SKM-1 (cell line): Measurements from ENCODE around the gene DDX27.

ENCODE experiments used
- DNase-seq: peaks from one replicate; lab custom pipeline; 2025; ENCODE audit not compliant: unreplicated experiment; lab: John Stamatoyannopoulos, UW

DDX27 gene

GRCh38 chr20:49287555-49288249, 68.5 kb downstream of the DDX27 start:
- no peak for DNase-seq

- DNase-seq = no peak
These were observed 69.1 kb downstream of the DDX27 start for GRCh38 chr20:49288250-49288751.

GRCh38 chr20:49288784-49289696, 69.8 kb downstream of the DDX27 start:
- no peak for DNase-seq

- no peak for DNase-seq
These were observed 71.5 kb downstream of the DDX27 start for GRCh38 chr20:49290608-49291191.

GRCh38 chr20:49291200-49291599, 72.0 kb downstream of the DDX27 start:
- no peak for DNase-seq

GRCh38 chr20:49292010-49292409, 72.8 kb downstream of the DDX27 start:
- DNase-seq = no peak

GRCh38 chr20:49293122-49293521, 73.9 kb downstream of the DDX27 start:
- no peak for DNase-seq
